Breast epithelium (tissue), 3 donors: ENCODE data around the gene AGAP9.

Source experiments
- POLR2A ChIP-seq: fragments of 450-650 bp; IDR thresholded peaks from one replicate; pipeline ENCODE4 v1.6.1; 2016; ENCODE audit warnings: antibody characterized with exemption, mild to moderate bottlenecking, moderate library complexity
- POLR2AphosphoS5 ChIP-seq, 3 donors: sonication (generic); formaldehyde crosslinking; IDR thresholded peaks; one replicate each; pipeline ENCODE4 v1.6.1; 2017; ENCODE audit warnings: antibody characterized with exemption in 3 of 3
- TF ChIP-seq, protein P1 (sequence below), 3 donors: fragments of 450-650 bp; IDR thresholded peaks; one replicate each; pipeline ENCODE4 v1.5.1; 2016 to 2017; ENCODE audit warnings: antibody characterized with exemption in 3 of 3, mild to moderate bottlenecking in 3 of 3, moderate library complexity in 3 of 3

DNA sequence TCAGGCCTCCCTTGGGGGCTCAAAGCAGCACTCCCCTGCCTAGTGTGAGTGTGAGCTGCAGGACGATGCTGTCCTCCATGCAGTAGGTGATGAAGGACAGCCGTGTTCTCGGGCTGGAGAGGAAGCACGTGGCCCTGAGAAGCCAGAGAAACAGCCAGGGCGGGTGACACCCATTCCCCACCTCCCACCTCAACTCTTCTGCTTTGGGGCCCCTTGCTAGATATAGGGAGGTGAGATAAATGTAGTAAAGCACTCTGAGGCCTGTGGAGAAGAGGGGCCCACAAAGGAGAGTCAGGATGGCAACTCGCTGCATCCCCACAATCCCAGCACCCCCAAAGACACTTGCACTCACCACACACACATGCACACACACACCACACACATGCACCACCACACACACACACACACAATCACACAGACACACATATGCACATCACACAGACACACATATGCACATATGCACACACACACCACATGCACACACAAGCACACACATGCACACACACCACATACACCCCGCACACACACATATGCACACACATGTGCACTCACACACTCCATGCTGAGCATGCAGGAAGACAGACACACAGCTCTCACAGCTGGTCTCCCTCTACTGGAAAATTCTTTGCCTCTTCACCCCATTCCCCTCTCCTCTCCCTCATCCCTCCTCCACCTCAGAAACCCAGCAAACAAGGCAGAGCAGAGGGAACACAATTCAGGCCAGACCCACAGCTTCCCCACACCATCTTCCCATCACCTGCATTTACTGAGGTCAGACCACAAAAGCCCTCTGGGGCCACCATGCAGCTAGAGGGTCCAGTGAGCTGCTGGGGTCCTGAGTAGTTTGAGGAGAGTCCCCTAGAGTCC is 70.1 kb downstream of the AGAP9 start:
- TF ChIP-seq, protein P1, sequence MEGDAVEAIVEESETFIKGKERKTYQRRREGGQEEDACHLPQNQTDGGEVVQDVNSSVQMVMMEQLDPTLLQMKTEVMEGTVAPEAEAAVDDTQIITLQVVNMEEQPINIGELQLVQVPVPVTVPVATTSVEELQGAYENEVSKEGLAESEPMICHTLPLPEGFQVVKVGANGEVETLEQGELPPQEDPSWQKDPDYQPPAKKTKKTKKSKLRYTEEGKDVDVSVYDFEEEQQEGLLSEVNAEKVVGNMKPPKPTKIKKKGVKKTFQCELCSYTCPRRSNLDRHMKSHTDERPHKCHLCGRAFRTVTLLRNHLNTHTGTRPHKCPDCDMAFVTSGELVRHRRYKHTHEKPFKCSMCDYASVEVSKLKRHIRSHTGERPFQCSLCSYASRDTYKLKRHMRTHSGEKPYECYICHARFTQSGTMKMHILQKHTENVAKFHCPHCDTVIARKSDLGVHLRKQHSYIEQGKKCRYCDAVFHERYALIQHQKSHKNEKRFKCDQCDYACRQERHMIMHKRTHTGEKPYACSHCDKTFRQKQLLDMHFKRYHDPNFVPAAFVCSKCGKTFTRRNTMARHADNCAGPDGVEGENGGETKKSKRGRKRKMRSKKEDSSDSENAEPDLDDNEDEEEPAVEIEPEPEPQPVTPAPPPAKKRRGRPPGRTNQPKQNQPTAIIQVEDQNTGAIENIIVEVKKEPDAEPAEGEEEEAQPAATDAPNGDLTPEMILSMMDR (IDR thresholded peaks at IDR 0.05): no peak
- TF ChIP-seq POLR2A (no peak), POLR2AphosphoS5 (IDR thresholded peaks at IDR 0.05) (no peak)
